GM20000 (cell line): ENCODE results near the gene RGS14.

Experiments
- DNase-seq: peaks from one replicate; pipeline ENCODE4 v3.0.0; 2012; ENCODE audit warnings: low spot score
- CTCF ChIP-seq: IDR thresholded peaks from 2 replicates; pipeline ENCODE4 v1.5.1; 2012; ENCODE audit warnings: mild to moderate bottlenecking, control low read depth; ENCODE audit errors: extremely low read depth, missing control alignments

RGS14 gene

GRCh38 chr5:177378884-177379883 is 21.5 kb downstream of the RGS14 start:
- no peak for TF ChIP-seq CTCF
- DNase-seq: peak; percentile 63

GRCh38 chr5:177380805-177381126 is 23.0 kb downstream of the RGS14 start:
- no peak for DNase-seq
- no peak for TF ChIP-seq CTCF

GRCh38 chr5:177382423-177383029 is 24.8 kb downstream of the RGS14 start:
- no peak for DNase-seq
- peak; percentile 6 for TF ChIP-seq CTCF

GRCh38 chr5:177383181-177383580 is 25.5 kb downstream of the RGS14 start:
- no peak for TF ChIP-seq CTCF
- DNase-seq: no peak

GRCh38 chr5:177384134-177384533 is 26.4 kb downstream of the RGS14 start, which contains the start of gene SLC34A1:
TSS of gene SLC34A1 (plus strand) at chr5:177384434. CDS start at chr5:177385742, 1,308 bp downstream.
- TF ChIP-seq CTCF: no peak

GRCh38 chr5:177385720-177386119 is 28.0 kb downstream of the RGS14 start:
- DNase-seq: no peak
- no peak for TF ChIP-seq CTCF

More at GRCh38 chr5:177384134-177384533, 26.4 kb downstream of the RGS14 start, which contains the start of gene SLC34A1:
- DNase-seq: no peak

- no peak for TF ChIP-seq CTCF
- no peak for DNase-seq
These were observed 28.8 kb downstream of the RGS14 start for GRCh38 chr5:177386542-177386941.
